Measurements from ENCODE around the gene LRCH1. TPM values are rescaled to one million over a fixed set of nuclear protein-coding genes. Genes with fewer than 3 reads are reported as not detected.
A peak's percentile ranks its signal among the peaks of the same experiment; 100 is the strongest.

LRCH1 gene
- total RNA-seq, 1 experiment from 2014 or later: 16.5 TPM

DNA sequence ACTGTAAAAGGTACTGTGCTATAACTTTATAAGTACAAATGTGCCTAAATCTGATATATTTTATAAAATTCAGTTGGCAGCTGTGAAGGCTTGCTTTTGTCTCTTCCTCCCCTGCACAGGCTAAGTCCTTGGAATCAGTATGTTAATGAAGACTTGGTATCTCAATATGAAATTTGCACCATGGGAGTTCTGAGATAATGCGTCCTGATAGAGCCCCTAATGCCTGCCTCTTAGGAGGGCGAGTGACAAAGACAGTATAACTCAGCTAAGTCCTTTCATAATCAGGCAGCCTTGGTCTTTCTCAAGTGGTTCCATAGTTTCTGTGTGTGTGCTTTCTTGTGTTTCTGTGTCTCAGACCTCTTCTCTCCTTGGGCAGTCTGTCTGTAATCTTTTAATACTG lies 14.7 kb downstream of the LRCH1 start:
- Mint-ChIP-seq H3K27me3 (ENCODE audit: insufficient read depth, unreplicated experiment) (no peaks in the 10 kb centered on the region), H3K36me3 (ENCODE audit: insufficient read depth, unreplicated experiment) (no peaks in the 10 kb centered on the region), H3K4me3 (ENCODE audit: unreplicated experiment) (no peak overlapping the region), H3K27ac (ENCODE audit: low read depth, unreplicated experiment) (no peak overlapping the region), H3K9me3 (ENCODE audit: unreplicated experiment) (no peaks in the 10 kb centered on the region), H3K4me1 (ENCODE audit: insufficient read depth, unreplicated experiment) (peaks cover 11% of the 10 kb centered on the region)
- no TSS peak for BruUV-seq (replicated peaks)
- ChIA-PET CTCF (interaction anchor here (0.6 to 2.0 kb wide), 2 partner anchors 12 to 32 kb away, joined by 4 to 9 read pairs; no protein-coding TSS in a partner anchor), POLR2A (interaction anchor here (0.7 kb wide), 1 partner anchor 276 kb away, joined by 3 read pairs; no protein-coding TSS in a partner anchor)
- no peak for DNase-seq (ENCODE audit: unreplicated experiment)
- TF ChIP-seq, protein P1, sequence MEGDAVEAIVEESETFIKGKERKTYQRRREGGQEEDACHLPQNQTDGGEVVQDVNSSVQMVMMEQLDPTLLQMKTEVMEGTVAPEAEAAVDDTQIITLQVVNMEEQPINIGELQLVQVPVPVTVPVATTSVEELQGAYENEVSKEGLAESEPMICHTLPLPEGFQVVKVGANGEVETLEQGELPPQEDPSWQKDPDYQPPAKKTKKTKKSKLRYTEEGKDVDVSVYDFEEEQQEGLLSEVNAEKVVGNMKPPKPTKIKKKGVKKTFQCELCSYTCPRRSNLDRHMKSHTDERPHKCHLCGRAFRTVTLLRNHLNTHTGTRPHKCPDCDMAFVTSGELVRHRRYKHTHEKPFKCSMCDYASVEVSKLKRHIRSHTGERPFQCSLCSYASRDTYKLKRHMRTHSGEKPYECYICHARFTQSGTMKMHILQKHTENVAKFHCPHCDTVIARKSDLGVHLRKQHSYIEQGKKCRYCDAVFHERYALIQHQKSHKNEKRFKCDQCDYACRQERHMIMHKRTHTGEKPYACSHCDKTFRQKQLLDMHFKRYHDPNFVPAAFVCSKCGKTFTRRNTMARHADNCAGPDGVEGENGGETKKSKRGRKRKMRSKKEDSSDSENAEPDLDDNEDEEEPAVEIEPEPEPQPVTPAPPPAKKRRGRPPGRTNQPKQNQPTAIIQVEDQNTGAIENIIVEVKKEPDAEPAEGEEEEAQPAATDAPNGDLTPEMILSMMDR (IDR thresholded peaks at IDR 0.05; ENCODE audit: unreplicated experiment): no peak
- intact Hi-C loops (cut with micrococcal nuclease): no loop called here

DNA sequence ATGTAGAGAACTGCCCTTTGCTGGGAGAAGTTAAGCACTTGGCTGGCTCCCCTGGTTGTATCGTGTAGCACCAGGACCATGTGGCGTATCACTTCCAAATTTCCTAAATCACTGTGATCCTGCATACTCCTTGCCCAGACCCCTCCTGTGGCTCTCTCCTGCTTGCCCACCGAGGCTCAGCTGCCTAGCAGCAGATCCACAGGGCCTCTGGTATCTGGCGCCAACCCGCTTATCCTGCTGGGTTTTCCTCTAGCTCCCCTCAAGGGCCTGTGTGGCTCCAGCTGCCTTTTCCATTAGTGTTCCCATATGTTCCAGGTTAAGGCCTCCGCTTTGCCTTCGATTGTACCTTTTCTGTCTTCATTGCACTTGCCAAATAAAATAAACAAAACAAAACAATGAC lies 16.5 kb downstream of the LRCH1 start:
- TF ChIP-seq, protein P1 (IDR thresholded peaks at IDR 0.05; ENCODE audit: unreplicated experiment): no peak
- ChIA-PET POLR2A (interaction anchor here (0.7 kb wide), 1 partner anchor 10 kb away, joined by 3 read pairs; no protein-coding TSS in a partner anchor), CTCF (interaction anchor here (2.3 kb wide), 1 partner anchor 18 kb away, joined by 9 read pairs; no protein-coding TSS in a partner anchor)
- Mint-ChIP-seq H3K27me3 (ENCODE audit: insufficient read depth, unreplicated experiment) (no peaks in the 10 kb centered on the region), H3K4me1 (ENCODE audit: insufficient read depth, unreplicated experiment) (peaks cover 11% of the 10 kb centered on the region), H3K36me3 (ENCODE audit: insufficient read depth, unreplicated experiment) (no peaks in the 10 kb centered on the region), H3K27ac (ENCODE audit: low read depth, unreplicated experiment) (no peak overlapping the region), H3K9me3 (ENCODE audit: unreplicated experiment) (no peaks in the 10 kb centered on the region), H3K4me3 (ENCODE audit: unreplicated experiment) (no peak overlapping the region)
- intact Hi-C loops (cut with micrococcal nuclease): no loop called here
- BruUV-seq (replicated peaks): no TSS peak
- no peak for DNase-seq (ENCODE audit: unreplicated experiment)

DNA sequence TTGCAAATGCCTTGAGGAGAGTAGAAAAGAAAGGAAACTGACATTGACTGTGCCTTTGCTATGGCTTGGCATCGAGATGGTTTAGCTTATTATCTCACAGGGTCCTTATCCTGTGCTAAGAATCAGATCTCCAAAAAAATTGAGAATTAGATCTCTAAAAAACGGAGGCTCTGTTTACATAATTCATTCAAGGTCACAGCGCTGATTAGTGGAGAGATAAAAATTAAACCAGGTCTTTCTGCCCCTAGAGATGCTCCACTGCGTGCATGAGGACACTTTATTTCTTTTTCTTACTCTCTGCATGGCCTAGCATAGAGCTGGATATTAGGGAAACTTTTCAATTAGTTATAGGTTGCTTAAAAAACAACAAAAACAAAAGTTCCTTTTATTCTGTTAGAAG lies 17.3 kb downstream of the LRCH1 start:
- H3K36me3 Mint-ChIP-seq (ENCODE audit: insufficient read depth, unreplicated experiment): no peaks in the 10 kb centered on the region
- CTCF ChIA-PET: interaction anchor here (2.3 kb wide), 1 partner anchor 19 kb away, joined by 9 read pairs; no protein-coding TSS in a partner anchor
- no peak for DNase-seq (ENCODE audit: unreplicated experiment)
- TF ChIP-seq, protein P1 (IDR thresholded peaks at IDR 0.05; ENCODE audit: unreplicated experiment): no peak
- BruUV-seq (replicated peaks): no TSS peak
- intact Hi-C loops (cut with micrococcal nuclease): no loop called here
- H3K27ac Mint-ChIP-seq (ENCODE audit: low read depth, unreplicated experiment): no peak overlapping the region
- H3K27me3 Mint-ChIP-seq (ENCODE audit: insufficient read depth, unreplicated experiment): no peaks in the 10 kb centered on the region
- no peak overlapping the region for H3K4me3 Mint-ChIP-seq (ENCODE audit: unreplicated experiment)
- POLR2A ChIA-PET: interaction anchor here (1.0 kb wide), 1 partner anchor 16 kb away, joined by 3 read pairs; no protein-coding TSS in a partner anchor
- no peaks in the 10 kb centered on the region for H3K9me3 Mint-ChIP-seq (ENCODE audit: unreplicated experiment)
- H3K4me1 Mint-ChIP-seq (ENCODE audit: insufficient read depth, unreplicated experiment): peaks cover 16% of the 10 kb centered on the region

DNA sequence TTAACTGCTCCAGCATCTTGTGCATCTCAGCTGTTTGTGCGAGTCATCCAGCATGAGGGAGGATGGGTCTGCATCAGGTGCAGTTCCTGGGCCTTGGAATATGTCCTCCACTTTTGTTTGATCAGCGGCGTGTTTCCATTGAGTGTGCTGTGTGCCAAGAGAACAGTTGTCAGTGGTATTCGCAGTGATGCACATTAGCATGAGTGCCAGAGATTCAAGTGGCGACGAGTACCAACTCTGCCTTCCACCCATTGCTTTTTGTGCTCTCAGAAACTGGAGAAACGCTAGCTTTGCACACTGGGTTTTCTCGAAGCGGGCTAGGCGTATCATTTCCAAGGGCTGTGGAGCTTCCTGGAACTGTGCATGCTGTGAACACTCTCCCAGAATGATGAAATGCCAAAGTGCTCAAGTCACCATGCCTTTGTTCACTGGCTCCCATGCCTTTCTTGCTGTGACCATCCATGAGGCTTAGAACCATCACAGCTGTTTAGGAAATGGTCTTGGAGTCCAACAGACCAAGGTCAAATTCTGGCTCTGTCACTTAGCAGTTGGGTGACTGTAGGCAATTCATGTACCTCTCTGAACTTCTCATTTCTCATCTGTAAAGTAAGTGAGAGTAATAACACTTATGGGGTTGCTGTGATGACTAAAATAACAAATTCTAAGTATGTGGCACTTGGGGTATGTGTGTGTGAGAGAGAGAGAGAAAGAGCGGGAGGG lies 18.4 kb downstream of the LRCH1 start:
- Mint-ChIP-seq H3K4me3 (ENCODE audit: unreplicated experiment) (no peak overlapping the region), H3K27me3 (ENCODE audit: insufficient read depth, unreplicated experiment) (no peaks in the 10 kb centered on the region), H3K36me3 (ENCODE audit: insufficient read depth, unreplicated experiment) (no peaks in the 10 kb centered on the region), H3K9me3 (ENCODE audit: unreplicated experiment) (no peaks in the 10 kb centered on the region), H3K4me1 (ENCODE audit: insufficient read depth, unreplicated experiment) (peaks cover 25% of the 10 kb centered on the region), H3K27ac (ENCODE audit: low read depth, unreplicated experiment) (peak overlapping the region; percentile 46)
- TF ChIP-seq, protein P1 (IDR thresholded peaks at IDR 0.05; ENCODE audit: unreplicated experiment): no peak
- DNase-seq (ENCODE audit: unreplicated experiment): no peak
- intact Hi-C loops (cut with micrococcal nuclease): no loop called here
- POLR2A ChIA-PET: interaction anchor here (1.5 kb wide), 1 partner anchor 23 kb away, joined by 3 read pairs; no protein-coding TSS in a partner anchor
- CTCF ChIA-PET: interaction anchor here (1.3 kb wide), 2 partner anchors 8 to 20 kb away, joined by 3 to 4 read pairs; no protein-coding TSS in a partner anchor
- BruUV-seq (replicated peaks): no TSS peak
